Esophagus muscularis mucosa (tissue), 4 donors: Measurements from ENCODE around the gene CLBA1. TPM values are rescaled to one million over a fixed set of nuclear protein-coding genes. Genes with fewer than 3 reads are reported as not detected.
"Not testable (repeated sequence)": the region's sequence is repeated elsewhere in the genome, so short reads cannot be mapped to it uniquely, and the experiment has no call there.

Experiments
- DNase-seq: peaks from one replicate; pipeline ENCODE4 v3.0.0-alpha.2; 2017; ENCODE audit errors: extremely low spot score
- H3K27ac ChIP-seq, 4 donors: fragments of 200-600 bp; sonication (generic); replicated peaks in 1 of 4; 1 replicate in 3 of 4; 2 replicates in 1 of 4; pipeline ENCODE4 v1.5.1; 2016 to 2019; ENCODE audit warnings: mild to moderate bottlenecking in 1 of 4
- H3K27me3 ChIP-seq, 4 donors: fragments of 200-600 bp; sonication (generic); one replicate each; pipeline versions ENCODE4 v1.5.1 to v1.6.0; 2016 to 2019
- H3K36me3 ChIP-seq, 4 donors: fragments of 200-600 bp; sonication (generic); one replicate each; pipeline ENCODE4 v1.5.1; 2016 to 2019
- H3K4me1 ChIP-seq, 4 donors: fragments of 200-600 bp; sonication (generic); one replicate each; pipeline ENCODE4 v1.5.1; 2016 to 2019
- H3K4me3 ChIP-seq, 4 donors: fragments of 200-600 bp; sonication (generic); 1 replicate in 2 of 4; 2 replicates in 2 of 4; pipeline ENCODE4 v1.5.1; 2016 to 2019; ENCODE audit warnings: mild to moderate bottlenecking in 4 of 4, moderate library complexity in 1 of 4
- H3K9me3 ChIP-seq, 4 donors: fragments of 200-600 bp; sonication (generic); 1 replicate in 3 of 4; 2 replicates in 1 of 4; pipeline ENCODE4 v1.5.1; 2016 to 2019
- EP300 ChIP-seq: sonication (generic); formaldehyde crosslinking; IDR thresholded peaks from one replicate; pipeline ENCODE4 v1.6.1; 2017; ENCODE audit warnings: antibody characterized with exemption
- POLR2A ChIP-seq: fragments of 450-650 bp; IDR thresholded peaks from one replicate; pipeline ENCODE4 v1.6.1; 2017; ENCODE audit warnings: antibody characterized with exemption, moderate library complexity, mild to moderate bottlenecking, low read depth
- POLR2AphosphoS5 ChIP-seq, 2 donors: sonication (generic); formaldehyde crosslinking; IDR thresholded peaks; one replicate each; pipeline ENCODE4 v1.6.1; 2017; ENCODE audit warnings: antibody characterized with exemption in 2 of 2
- WGBS: methylation state at CpG from one replicate; pipeline ENCODE4 v1.1.5; 2018; 5-methylcytosine and 5-hydroxymethylcytosine counted together
- intact Hi-C: fragments of 100-400 bp; cut with DNase I; formaldehyde crosslinking; loops from one replicate; pipeline ENCODE4 v1.15.1; 2023
- total RNA-seq, 4 donors: library from RNA; depleted of rRNA; stranded (reverse); fragments of >200 nt; gene quantifications; one replicate each; pipeline versions ENCODE4 v1.1.0 to v1.2.1, GENCODE V29; 2016
- TF ChIP-seq, protein P1 (sequence below), 3 experiments: fragments of 200-600 bp in 2 of 3; fragments of 450-650 bp in 1 of 3; sonication (generic) in 2 of 3; IDR thresholded peaks; one replicate each; pipeline ENCODE4 v1.5.1; 2017 to 2019; ENCODE audit warnings: antibody characterized with exemption in 3 of 3, mild to moderate bottlenecking in 2 of 3, moderate library complexity in 1 of 3

The CLBA1 gene
- total RNA-seq, 4 donors from 2014 or later = 3.7 to 9.8 (median 6.7) TPM

DNA sequence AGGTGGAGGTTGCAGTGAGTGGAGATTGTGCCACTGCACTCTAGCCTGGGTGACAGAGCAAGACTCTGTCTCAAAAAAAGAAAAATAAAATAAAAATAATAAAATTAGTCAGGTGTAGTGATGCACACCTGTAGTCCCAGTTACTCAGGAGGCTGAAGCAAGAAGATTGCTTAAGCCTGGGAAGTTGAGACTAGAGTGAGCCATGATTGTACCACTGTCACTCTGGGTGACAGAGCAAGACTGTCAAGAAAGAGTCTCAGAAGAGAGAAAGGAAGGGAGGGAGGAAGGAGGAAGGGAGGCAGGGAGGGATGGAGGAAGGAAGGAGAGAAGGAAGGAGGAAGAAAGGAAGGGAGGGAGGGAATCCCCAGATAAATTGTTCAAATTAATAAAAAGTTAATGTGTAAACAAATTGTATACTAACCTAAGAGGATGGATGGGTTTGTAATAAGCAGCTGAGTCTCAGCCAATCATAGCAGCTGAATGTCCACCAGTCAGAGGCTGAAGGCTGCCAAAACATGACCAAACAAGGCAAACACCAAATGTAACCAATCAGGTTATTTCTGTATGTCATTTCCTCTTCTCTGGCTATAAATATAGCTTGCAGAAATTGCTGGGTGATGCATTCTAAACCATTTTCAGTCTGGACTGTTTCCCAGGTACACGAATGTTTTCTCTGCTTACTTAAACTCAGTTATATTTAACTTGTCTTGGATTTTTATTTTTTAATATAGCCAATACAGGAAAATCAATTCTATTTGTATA lies 41.4 kb downstream of the CLBA1 start:
- Histone ChIP-seq H3K9me3 (no peaks in the 10 kb centered on the region), H3K4me3 (no peak overlapping the region), H3K4me1 (peaks cover 4 to 10% (median 5%) of the 10 kb centered on the region in 4 donors), H3K27ac (no peak overlapping the region), H3K27me3 (peaks cover 0 to 9% (median 0%) of the 10 kb centered on the region in 4 donors), H3K36me3 (no peaks in the 10 kb centered on the region)
- intact Hi-C loops = no loop called here
- no peak for DNase-seq
- WGBS = 13% methylated on average over 1 of the region's 1 CpG
- TF ChIP-seq POLR2A (no peak), EP300 (no peak), POLR2AphosphoS5 (IDR thresholded peaks at IDR 0.05) (no peak)
- TF ChIP-seq, protein P1, sequence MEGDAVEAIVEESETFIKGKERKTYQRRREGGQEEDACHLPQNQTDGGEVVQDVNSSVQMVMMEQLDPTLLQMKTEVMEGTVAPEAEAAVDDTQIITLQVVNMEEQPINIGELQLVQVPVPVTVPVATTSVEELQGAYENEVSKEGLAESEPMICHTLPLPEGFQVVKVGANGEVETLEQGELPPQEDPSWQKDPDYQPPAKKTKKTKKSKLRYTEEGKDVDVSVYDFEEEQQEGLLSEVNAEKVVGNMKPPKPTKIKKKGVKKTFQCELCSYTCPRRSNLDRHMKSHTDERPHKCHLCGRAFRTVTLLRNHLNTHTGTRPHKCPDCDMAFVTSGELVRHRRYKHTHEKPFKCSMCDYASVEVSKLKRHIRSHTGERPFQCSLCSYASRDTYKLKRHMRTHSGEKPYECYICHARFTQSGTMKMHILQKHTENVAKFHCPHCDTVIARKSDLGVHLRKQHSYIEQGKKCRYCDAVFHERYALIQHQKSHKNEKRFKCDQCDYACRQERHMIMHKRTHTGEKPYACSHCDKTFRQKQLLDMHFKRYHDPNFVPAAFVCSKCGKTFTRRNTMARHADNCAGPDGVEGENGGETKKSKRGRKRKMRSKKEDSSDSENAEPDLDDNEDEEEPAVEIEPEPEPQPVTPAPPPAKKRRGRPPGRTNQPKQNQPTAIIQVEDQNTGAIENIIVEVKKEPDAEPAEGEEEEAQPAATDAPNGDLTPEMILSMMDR (IDR thresholded peaks at IDR 0.05) = no peak

DNA sequence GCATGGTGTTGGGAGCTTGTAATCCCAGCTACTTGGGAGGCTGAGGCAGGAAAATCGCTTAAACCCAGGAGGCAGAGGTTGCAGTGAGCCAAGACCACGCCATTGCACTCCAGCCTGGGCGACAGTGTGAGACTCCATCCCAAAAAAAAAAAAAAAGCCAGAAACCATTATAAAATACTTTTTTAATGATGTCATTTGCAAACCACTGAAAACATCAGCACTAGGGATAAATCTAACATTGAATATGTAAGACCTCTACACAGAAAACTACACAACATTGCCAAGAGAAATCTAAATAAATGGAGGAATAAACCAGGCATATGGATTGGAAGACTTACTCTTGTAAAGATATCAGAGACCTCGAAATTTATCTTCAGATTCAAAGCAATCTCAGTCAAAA lies 42.1 kb downstream of the CLBA1 start:
- H3K27me3 ChIP-seq, DNase-seq, H3K9me3 ChIP-seq, intact Hi-C loops, H3K36me3 ChIP-seq, H3K4me3 ChIP-seq, H3K27ac ChIP-seq, H3K4me1 ChIP-seq: not testable (repeated sequence)
- WGBS = 89% methylated on average over 4 of the region's 4 CpGs

DNA sequence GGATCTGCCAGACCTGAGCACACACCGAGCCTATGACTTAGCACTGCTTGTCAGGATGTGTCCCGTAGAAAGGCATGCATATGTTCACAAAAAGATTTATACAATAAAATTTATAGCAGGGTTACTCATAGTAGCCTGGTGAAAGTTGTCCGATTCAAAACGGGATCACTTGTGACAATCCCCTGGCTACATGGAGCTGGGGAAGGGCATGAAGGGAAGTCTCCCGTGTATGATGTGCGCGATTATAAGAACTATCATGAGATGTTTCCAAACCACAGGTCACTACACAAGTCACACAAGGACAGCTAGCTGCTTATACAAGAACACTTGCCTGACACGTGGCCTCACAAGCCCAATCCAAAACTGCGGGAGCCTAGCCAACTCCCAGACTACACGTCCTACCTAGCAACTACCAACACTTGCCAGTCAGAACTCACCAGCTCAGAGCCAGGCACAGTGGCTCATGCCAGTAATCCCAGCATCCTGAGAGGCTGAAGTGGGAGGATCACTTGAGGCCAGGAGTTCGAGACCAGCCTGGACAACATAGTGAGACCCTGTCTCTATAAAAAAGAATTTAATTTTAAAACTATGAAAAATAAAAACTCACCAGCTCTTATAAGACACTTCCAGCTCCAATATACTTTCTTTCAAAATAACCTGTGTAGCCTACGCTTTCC lies 42.8 kb downstream of the CLBA1 start:
- intact Hi-C loops = no loop called here
- WGBS = 86% methylated on average over 12 of the region's 12 CpGs
- Histone ChIP-seq H3K27ac (no peak overlapping the region), H3K4me1 (no peaks in the 10 kb centered on the region), H3K9me3 (no peaks in the 10 kb centered on the region), H3K36me3 (no peaks in the 10 kb centered on the region), H3K27me3 (peaks cover 0 to 10% (median 0%) of the 10 kb centered on the region in 4 donors), H3K4me3 (no peak overlapping the region)
- TF ChIP-seq, protein P1 (IDR thresholded peaks at IDR 0.05) = no peak
- no peak for TF ChIP-seq POLR2A
- no peak for TF ChIP-seq POLR2AphosphoS5 (IDR thresholded peaks at IDR 0.05)
- no peak for TF ChIP-seq EP300
- DNase-seq = no peak

DNA sequence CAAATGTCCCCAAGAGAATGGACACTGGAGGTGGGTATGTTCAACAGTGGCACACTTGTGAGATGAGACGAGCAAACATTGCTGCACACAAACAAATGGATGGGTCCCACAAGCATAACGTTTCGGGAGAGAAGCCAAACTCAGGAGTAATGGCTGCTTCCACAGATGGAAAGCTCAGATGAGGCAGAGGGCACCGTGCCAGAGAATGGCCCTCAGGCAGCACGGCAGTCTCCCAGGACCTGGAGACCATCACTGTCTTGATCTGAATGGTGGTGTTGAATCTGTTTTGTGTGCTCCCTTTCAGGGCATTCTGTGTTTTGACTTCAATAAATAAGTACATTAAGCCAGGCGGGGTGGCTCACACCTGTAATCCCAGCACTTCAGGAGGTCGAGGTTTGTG lies 43.8 kb downstream of the CLBA1 start:
- 64% methylated on average over 7 of the region's 7 CpGs for WGBS
- Histone ChIP-seq H3K4me3 (no peak overlapping the region), H3K9me3 (no peaks in the 10 kb centered on the region), H3K27me3 (peaks cover 0 to 20% (median 0%) of the 10 kb centered on the region in 4 donors), H3K27ac (no peak overlapping the region), H3K36me3 (no peaks in the 10 kb centered on the region), H3K4me1 (no peaks in the 10 kb centered on the region)
- intact Hi-C loops = no loop called here
- TF ChIP-seq POLR2A = no peak
- no peak for TF ChIP-seq EP300
- TF ChIP-seq, protein P1 (IDR thresholded peaks at IDR 0.05) = no peak
- TF ChIP-seq POLR2AphosphoS5 (IDR thresholded peaks at IDR 0.05) = no peak
- no peak for DNase-seq

DNA sequence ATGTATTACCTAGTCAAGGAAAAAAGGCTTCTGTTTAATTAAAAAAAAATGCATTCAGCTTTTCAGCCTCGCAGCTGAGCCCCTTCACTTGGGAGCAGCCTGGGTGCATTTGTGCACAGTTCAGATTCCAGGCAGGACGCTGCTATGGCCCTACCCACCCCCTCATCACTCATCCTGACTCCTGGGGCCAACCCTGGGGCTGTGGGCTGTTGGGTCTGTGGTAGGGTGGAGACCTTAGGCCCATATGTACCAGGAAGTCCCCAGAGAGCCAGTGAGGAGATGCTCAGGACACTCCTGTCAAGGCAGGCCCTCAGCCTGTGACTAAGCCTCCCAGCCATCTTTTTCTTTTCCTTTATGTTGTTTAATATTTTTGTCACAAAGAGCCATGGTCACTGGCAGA lies 44.6 kb downstream of the CLBA1 start:
- TF ChIP-seq POLR2A (no peak), EP300 (no peak), POLR2AphosphoS5 (IDR thresholded peaks at IDR 0.05) (no peak)
- TF ChIP-seq, protein P1 (IDR thresholded peaks at IDR 0.05) = no peak
- no peaks in the 10 kb centered on the region for H3K9me3 ChIP-seq
- no peak for DNase-seq
- WGBS = 87% methylated on average over 2 of the region's 2 CpGs
- H3K27ac ChIP-seq = no peak overlapping the region
- H3K36me3 ChIP-seq = no peaks in the 10 kb centered on the region
- intact Hi-C loops = no loop called here
- H3K4me3 ChIP-seq = no peak overlapping the region
- no peaks in the 10 kb centered on the region for H3K4me1 ChIP-seq
- H3K27me3 ChIP-seq = peaks cover 0 to 24% (median 0%) of the 10 kb centered on the region in 4 donors
